ENCODE results near the gene CFB. TPM values are rescaled to one million over a fixed set of nuclear protein-coding genes. Genes with fewer than 3 reads are reported as not detected.
A peak's percentile ranks its signal among the peaks of the same experiment; 100 is the strongest.
"Not testable (repeated sequence)": the region's sequence is repeated elsewhere in the genome, so short reads cannot be mapped to it uniquely, and the experiment has no call there.

The CFB gene
- total RNA-seq, 1 donor from 2014 or later, result not detected

- Histone ChIP-seq H3K27ac (no peak overlapping the region), H3K4me3 (no peak overlapping the region), H3K27me3 (no peaks in the 10 kb centered on the region), H3K4me1 (no peaks in the 10 kb centered on the region), H3K36me3 (no peaks in the 10 kb centered on the region), H3K9me3 (ENCODE audit: low read depth) (no peaks in the 10 kb centered on the region), H3K79me2 (ENCODE audit: low read depth) (no peaks in the 10 kb centered on the region), H3K9ac (peak overlapping the region; percentile 45), H4K20me1 (ENCODE audit: low read depth) (no peaks in the 10 kb centered on the region), H3F3A (ENCODE audit: low read depth) (no peaks in the 10 kb centered on the region), H2AFZ (replicated peaks) (peak overlapping the region; percentile 50), H3K4me2 (no peak overlapping the region)
- H3K27me3 Mint-ChIP-seq (ENCODE audit: insufficient read depth, low read depth), result peaks cover 11% of the 10 kb centered on the region
- H3K36me3 Mint-ChIP-seq, result no peaks in the 10 kb centered on the region
- H3K27ac Mint-ChIP-seq, result no peak overlapping the region
- TF ChIP-seq EZH2 (IDR thresholded peaks at IDR 0.05) (no peak), CTCF (IDR thresholded peaks at IDR 0.05) (no peak), EZH2phosphoT487 (IDR thresholded peaks at IDR 0.05) (no peak)
- H3K4me3 Mint-ChIP-seq, result peak overlapping the region; percentile 41
- peaks cover 4% of the 10 kb centered on the region for H3K9me3 Mint-ChIP-seq
- H3K4me1 Mint-ChIP-seq, result no peaks in the 10 kb centered on the region
- DNase-seq (ENCODE audit: low spot score), result no peak
Measured at GRCh38 chr6:31927863-31928671, 17.8 kb upstream of the CFB start.

GRCh38 chr6:31928672-31928939 lies 17.3 kb upstream of the CFB start:
- TF ChIP-seq CTCF (IDR thresholded peaks at IDR 0.05) (no peak), EZH2phosphoT487 (IDR thresholded peaks at IDR 0.05) (no peak), EZH2 (IDR thresholded peaks at IDR 0.05) (no peak)
- peaks cover 14% of the 10 kb centered on the region for H3K27me3 Mint-ChIP-seq (ENCODE audit: insufficient read depth, low read depth)
- H3K36me3 ChIP-seq, result no peaks in the 10 kb centered on the region
- no peaks in the 10 kb centered on the region for H3F3A ChIP-seq (ENCODE audit: low read depth)
- H3K4me3 Mint-ChIP-seq, result peak overlapping the region; percentile 41
- H3K4me1 ChIP-seq, result no peaks in the 10 kb centered on the region
- H3K9ac ChIP-seq, result no peak overlapping the region
- H3K9me3 Mint-ChIP-seq, result peaks cover 8% of the 10 kb centered on the region
- no peak overlapping the region for H3K27ac Mint-ChIP-seq
- DNase-seq (ENCODE audit: low spot score), result no peak
- H3K9me3 ChIP-seq (ENCODE audit: low read depth), result no peaks in the 10 kb centered on the region
- no peaks in the 10 kb centered on the region for H3K79me2 ChIP-seq (ENCODE audit: low read depth)
- H3K4me2 ChIP-seq, result no peak overlapping the region
- no peak overlapping the region for H2AFZ ChIP-seq (replicated peaks)
- no peaks in the 10 kb centered on the region for H3K36me3 Mint-ChIP-seq
- no peaks in the 10 kb centered on the region for H3K27me3 ChIP-seq
- H3K4me1 Mint-ChIP-seq, result no peaks in the 10 kb centered on the region
- H4K20me1 ChIP-seq (ENCODE audit: low read depth), result no peaks in the 10 kb centered on the region
- H3K4me3 ChIP-seq, result no peak overlapping the region
- no peak overlapping the region for H3K27ac ChIP-seq

GRCh38 chr6:31930962-31931361 lies 14.9 kb upstream of the CFB start:
- peaks cover 14% of the 10 kb centered on the region for H3K27me3 Mint-ChIP-seq (ENCODE audit: insufficient read depth, low read depth)
- Histone ChIP-seq H3K27me3 (no peaks in the 10 kb centered on the region), H3K9ac (no peak overlapping the region), H3K9me3 (ENCODE audit: low read depth) (no peaks in the 10 kb centered on the region), H3K4me3 (no peak overlapping the region), H3K4me1 (no peaks in the 10 kb centered on the region), H3K79me2 (ENCODE audit: low read depth) (no peaks in the 10 kb centered on the region), H3K27ac (no peak overlapping the region), H3K4me2 (no peak overlapping the region), H3K36me3 (no peaks in the 10 kb centered on the region), H4K20me1 (ENCODE audit: low read depth) (no peaks in the 10 kb centered on the region), H2AFZ (replicated peaks) (no peak overlapping the region), H3F3A (ENCODE audit: low read depth) (no peaks in the 10 kb centered on the region)
- H3K27ac Mint-ChIP-seq, result no peak overlapping the region
- DNase-seq (ENCODE audit: low spot score), result no peak
- no peaks in the 10 kb centered on the region for H3K4me1 Mint-ChIP-seq
- H3K4me3 Mint-ChIP-seq, result no peak overlapping the region
- H3K9me3 Mint-ChIP-seq, result peaks cover 8% of the 10 kb centered on the region
- TF ChIP-seq CTCF (IDR thresholded peaks at IDR 0.05), result no peak
- TF ChIP-seq EZH2phosphoT487 (IDR thresholded peaks at IDR 0.05), result no peak
- no peak for TF ChIP-seq EZH2 (IDR thresholded peaks at IDR 0.05)
- no peaks in the 10 kb centered on the region for H3K36me3 Mint-ChIP-seq

- H3K27me3 Mint-ChIP-seq (ENCODE audit: insufficient read depth, low read depth), result peaks cover 16% of the 10 kb centered on the region
- not testable (repeated sequence) for H3K4me1 Mint-ChIP-seq
Measured at GRCh38 chr6:31932137-31932536, 13.8 kb upstream of the CFB start.

More at GRCh38 chr6:31932137-31932536, 13.8 kb upstream of the CFB start:
- H3K27me3 ChIP-seq; H3K4me3 ChIP-seq; H3K27ac ChIP-seq; H3F3A ChIP-seq (ENCODE audit: low read depth); H3K27ac Mint-ChIP-seq; H3K36me3 ChIP-seq; H3K4me3 Mint-ChIP-seq; H3K79me2 ChIP-seq (ENCODE audit: low read depth); H3K4me2 ChIP-seq; H3K9ac ChIP-seq; H3K36me3 Mint-ChIP-seq; H3K9me3 Mint-ChIP-seq; H3K4me1 ChIP-seq; H3K9me3 ChIP-seq (ENCODE audit: low read depth); H2AFZ ChIP-seq (replicated peaks); H4K20me1 ChIP-seq (ENCODE audit: low read depth); DNase-seq (ENCODE audit: low spot score): not testable (repeated sequence)
